Measurements from ENCODE around the gene POM121L12.

POM121L12 gene

GRCh38 chr7:53035499-53036412, at the start of gene POM121L12:
TSS of gene POM121L12 (plus strand) at chr7:53035633. CDS start at chr7:53035672, 39 bp downstream.
- DNase-seq (ENCODE audit: low read depth), result no peak

GRCh38 chr7:52992001-52992400, 43.4 kb upstream of the POM121L12 start:
- no peak for DNase-seq (ENCODE audit: low read depth)

GRCh38 chr7:52992479-52993162, 42.8 kb upstream of the POM121L12 start:
- DNase-seq (ENCODE audit: low read depth), result no peak

GRCh38 chr7:52995676-52996075, 39.8 kb upstream of the POM121L12 start:
- DNase-seq (ENCODE audit: low read depth), result no peak

- DNase-seq (ENCODE audit: low read depth), result no peak
Observed at GRCh38 chr7:53001221-53001620, 34.2 kb upstream of the POM121L12 start.

GRCh38 chr7:53002389-53002788, 33.0 kb upstream of the POM121L12 start:
- no peak for DNase-seq (ENCODE audit: low read depth)

- DNase-seq (ENCODE audit: low read depth), result no peak
Observed at GRCh38 chr7:53003653-53004445, 31.6 kb upstream of the POM121L12 start.

GRCh38 chr7:53013925-53014324, 21.5 kb upstream of the POM121L12 start:
- no peak for DNase-seq (ENCODE audit: low read depth)

GRCh38 chr7:53015463-53015862, 20.0 kb upstream of the POM121L12 start:
- DNase-seq (ENCODE audit: low read depth), result no peak

- DNase-seq (ENCODE audit: low read depth), result no peak
Observed at GRCh38 chr7:53022893-53023292, 12.5 kb upstream of the POM121L12 start.

- DNase-seq (ENCODE audit: low read depth), result no peak
Observed at GRCh38 chr7:53048638-53049037, 13.2 kb downstream of the POM121L12 start.

GRCh38 chr7:53050433-53050832, 15.0 kb downstream of the POM121L12 start:
- DNase-seq (ENCODE audit: low read depth), result no peak

GRCh38 chr7:53059591-53059990, 24.2 kb downstream of the POM121L12 start:
- DNase-seq (ENCODE audit: low read depth), result no peak

GRCh38 chr7:53060066-53060465, 24.6 kb downstream of the POM121L12 start:
- DNase-seq (ENCODE audit: low read depth), result no peak

- no peak for DNase-seq (ENCODE audit: low read depth)
Observed at GRCh38 chr7:53062796-53063195, 27.4 kb downstream of the POM121L12 start.

- DNase-seq (ENCODE audit: low read depth), result no peak
Observed at GRCh38 chr7:53068673-53069072, 33.2 kb downstream of the POM121L12 start.

GRCh38 chr7:53070883-53071282, 35.5 kb downstream of the POM121L12 start:
- DNase-seq (ENCODE audit: low read depth), result no peak

Measured in stimulated activated CD8-positive, alpha-beta memory T cell treated with anti-CD3 and anti-CD28 coated beads, Interleukin-7, amount 100 ng/mL, for 24 hours (primary cell).